HepG2 (cell line): ENCODE data around the gene ANXA6. TPM values are rescaled to one million over a fixed set of nuclear protein-coding genes. Genes with fewer than 3 reads are reported as not detected.

Source experiments
- ATAC-seq: fragments of 200-7000 bp; cut with Tn5 transposase; 3 replicates; pipeline ENCODE4 v1.9.1; 2020; ENCODE audit warnings: mild to moderate bottlenecking, moderate library complexity
- BruUV-seq: library from RNA; stranded (reverse); fragments of 400-500 nt; replicated peaks from 2 replicates; lab custom pipeline; 2021; lab: Mats Ljungman, UMichigan
- CTCF ChIA-PET: fragments of 300-600 bp; formaldehyde crosslinking; extraction: SDS; loops from one replicate; lab custom pipeline; 2021; ENCODE audit warnings: low total read pairs, inconsistent platforms, low intra/inter-chr PET ratio; lab: Yijun Ruan, JAX
- POLR2A ChIA-PET: fragments of 350-600 bp; sonication (Branson Sonifier 250); formaldehyde crosslinking; loops from one replicate; lab custom pipeline; 2020; ENCODE audit warnings: antibody characterized with exemption, inconsistent platforms; lab: Yijun Ruan, JAX
- DNase-seq: peaks from one replicate; pipeline ENCODE4 v3.0.0-alpha.2; 2015; ENCODE audit warnings: low spot score
- FAIRE-seq: peaks from 3 replicates; lab custom pipeline; 2011; peaks lifted over from hg19 to GRCh38; lab: Jason Lieb, UNC
- H2AFZ ChIP-seq: one replicate; pipeline ENCODE4 v1.6.1; 2011; ENCODE audit warnings: low read length, inconsistent platforms
- H3K27ac ChIP-seq: fragments of 300-600 bp; 3 replicates; pipeline ENCODE4 v1.8.0; 2011; ENCODE audit warnings: mixed run types, mild to moderate bottlenecking, mixed read lengths, low read length, inconsistent platforms; ENCODE audit not compliant: insufficient read depth; ENCODE audit errors: extremely low read length
- H3K27me3 ChIP-seq, 2 experiments: fragments of 200-600 bp in 1 of 2; 2 replicates in 1 of 2; 3 replicates in 1 of 2; pipeline versions ENCODE4 v1.6.0 to v1.8.0; 2011; ENCODE audit warnings: low read length in 2 of 2, mild to moderate bottlenecking in 2 of 2, moderate library complexity in 2 of 2, inconsistent platforms in 1 of 2; ENCODE audit not compliant: insufficient read depth in 2 of 2, control insufficient read depth in 1 of 2
- H3K36me3 ChIP-seq, 2 experiments: fragments of 200-600 bp in 1 of 2; replicated peaks in 1 of 2; 2 replicates in 1 of 2; 3 replicates in 1 of 2; pipeline versions ENCODE4 v1.5.1 to v1.8.0; 2011; ENCODE audit warnings: low read length in 2 of 2, inconsistent platforms in 1 of 2; ENCODE audit not compliant: insufficient read depth in 2 of 2, control insufficient read depth in 1 of 2
- H3K4me1 ChIP-seq: 2 replicates; pipeline ENCODE4 v1.5.1; 2012; ENCODE audit warnings: low read length, inconsistent platforms; ENCODE audit not compliant: insufficient read depth
- H3K4me2 ChIP-seq: 2 replicates; pipeline ENCODE4 v1.6.0; 2011; ENCODE audit warnings: low read depth, low read length, inconsistent platforms
- H3K4me3 ChIP-seq, 3 experiments: fragments of 200-600 bp in 1 of 3; sonication (generic), shearing (Covaris generic) in 1 of 3; replicated peaks in 1 of 3; 2 replicates each; pipeline ENCODE4 v1.5.1; 2011 to 2016; ENCODE audit warnings: low read length in 3 of 3, inconsistent platforms in 2 of 3, low read depth in 2 of 3, mild to moderate bottlenecking in 2 of 3, control low read depth in 1 of 3, mixed read lengths in 1 of 3; ENCODE audit not compliant: insufficient read depth in 1 of 3
- H3K79me2 ChIP-seq: one replicate; pipeline ENCODE4 v1.6.1; 2011; ENCODE audit warnings: low read length, inconsistent platforms; ENCODE audit not compliant: insufficient read depth
- H3K9ac ChIP-seq: 2 replicates; pipeline ENCODE4 v1.6.0; 2011; ENCODE audit warnings: mild to moderate bottlenecking, low read depth, low read length, inconsistent platforms; ENCODE audit not compliant: insufficient read depth
- H3K9me3 ChIP-seq: 2 replicates; pipeline ENCODE4 v1.5.1; 2012; ENCODE audit warnings: mild to moderate bottlenecking, low read length
- H4K20me1 ChIP-seq: 2 replicates; pipeline ENCODE4 v1.6.0; 2011; ENCODE audit warnings: inconsistent platforms, mild to moderate bottlenecking, low read length, moderate library complexity; ENCODE audit not compliant: insufficient read depth
- CAMTA2 ChIP-seq: sonication (generic); formaldehyde crosslinking; IDR thresholded peaks from 2 replicates; pipeline ENCODE4 v1.4.0; 2020; ENCODE audit warnings: mild to moderate bottlenecking, missing genetic modification reagents, borderline replicate concordance
- CCDC6 ChIP-seq: sonication (generic); formaldehyde crosslinking; IDR thresholded peaks from 2 replicates; pipeline ENCODE4 v1.8.1; 2022; ENCODE audit warnings: mild to moderate bottlenecking, missing genetic modification reagents, moderate library complexity
- KDM1A ChIP-seq: IDR thresholded peaks from 2 replicates; pipeline ENCODE4 v1.6.1; 2016; ENCODE audit warnings: missing compliant biosample characterization
- PHF21A ChIP-seq: sonication (generic); formaldehyde crosslinking; IDR thresholded peaks from 2 replicates; pipeline ENCODE4 v1.5.0; 2020; ENCODE audit warnings: mild to moderate bottlenecking, missing genetic modification reagents
- SRY ChIP-seq: sonication (generic); formaldehyde crosslinking; IDR thresholded peaks from 2 replicates; pipeline ENCODE4 v1.8.0; 2022; ENCODE audit warnings: mild to moderate bottlenecking, missing genetic modification reagents
- TP53 ChIP-seq: sonication (generic); formaldehyde crosslinking; conservative IDR thresholded peaks from 2 replicates; pipeline ENCODE4 v1.4.0; 2020; ENCODE audit warnings: missing genetic modification reagents
- ZFP1 ChIP-seq: IDR thresholded peaks from 2 replicates; pipeline ENCODE4 v1.6.1; 2016
- ZKSCAN5 ChIP-seq: sonication (generic); formaldehyde crosslinking; IDR thresholded peaks from 2 replicates; pipeline ENCODE4 v1.5.1; 2020; ENCODE audit warnings: mild to moderate bottlenecking, missing genetic modification reagents
- ZNF274 ChIP-seq: sonication (generic); formaldehyde crosslinking; IDR thresholded peaks from 2 replicates; pipeline ENCODE4 v1.5.1; 2020; ENCODE audit warnings: mild to moderate bottlenecking, missing genetic modification reagents
- ZNF563 ChIP-seq: sonication (generic); formaldehyde crosslinking; IDR thresholded peaks from 2 replicates; pipeline ENCODE4 v1.8.0; 2022; ENCODE audit warnings: mild to moderate bottlenecking, moderate library complexity, missing genetic modification reagents
- ZNF776 ChIP-seq: sonication (generic); formaldehyde crosslinking; IDR thresholded peaks from 2 replicates; pipeline ENCODE4 v1.4.0; 2020; ENCODE audit warnings: mild to moderate bottlenecking, missing genetic modification reagents
- WGBS: methylation state at CpG from one replicate; pipeline ENCODE4 v1.1.6; 2017; ENCODE audit warnings: low lambda C conversion rate; 5-methylcytosine and 5-hydroxymethylcytosine counted together
- in situ Hi-C: cut with HindIII; loops from 2 replicates; pipeline ENCODE4 v1.10.0; 2017; ENCODE audit warnings: low pct_unique_long_range_greater_than_20kb; ENCODE audit not compliant: extremely low pct_ligation_motif_present
- intact Hi-C: fragments of 100-400 bp; cut with micrococcal nuclease; formaldehyde crosslinking; loops from one replicate; pipeline ENCODE4 v1.10.0; 2022; ENCODE audit not compliant: unreplicated experiment
- polyA plus RNA-seq, 8 experiments: library from polyadenylated mRNA; depleted of rRNA in 3 of 8; stranded (reverse) in 7 of 8; unstranded in 1 of 8; fragments of >200 nt; fragmentation: Illumina TruSeq in 4 of 8; extraction: Trizol in 4 of 8; gene quantifications; 2 replicates each; pipeline versions ENCODE4 v1.2.1 to v1.2.3, GENCODE V29; 2011 to 2016; ENCODE audit warnings: low read depth in 4 of 8, missing spikeins in 1 of 8, mixed read lengths in 1 of 8; ENCODE audit not compliant: insufficient read depth in 1 of 8
- total RNA-seq, 5 experiments: library from RNA; depleted of rRNA; stranded (reverse); fragments of >200 nt; fragmentation: Illumina TruSeq; extraction: Trizol; gene quantifications; 2 replicates each; pipeline ENCODE4 v1.2.3, GENCODE V29; 2016; ENCODE audit warnings: low read depth in 1 of 5
- TF ChIP-seq, protein P1 (sequence below): sonication (generic); formaldehyde crosslinking; IDR thresholded peaks from 2 replicates; pipeline ENCODE4 v1.8.0; 2022; ENCODE audit warnings: missing genetic modification reagents, low read depth, mild to moderate bottlenecking, borderline replicate concordance
- TF ChIP-seq, protein P2 (sequence below): IDR thresholded peaks from 2 replicates; pipeline ENCODE4 v1.6.1; 2016; ENCODE audit warnings: low read depth, control low read depth
- TF ChIP-seq, protein P3 (sequence below): sonication (generic); formaldehyde crosslinking; IDR thresholded peaks from 2 replicates; pipeline ENCODE4 v1.8.1; 2023; ENCODE audit warnings: mild to moderate bottlenecking, missing genetic modification reagents, borderline replicate concordance
- TF ChIP-seq, protein P4 (sequence below): sonication (generic); formaldehyde crosslinking; IDR thresholded peaks from 2 replicates; pipeline ENCODE4 v1.8.0; 2022; ENCODE audit warnings: mild to moderate bottlenecking, missing genetic modification reagents, borderline replicate concordance

ANXA6 gene
- total and polyA plus RNA-seq, 2 of the 13 experiments (the other 11 are each of a cell fraction or from before 2014, with no cell fraction given), result 103 to 125 TPM

DNA sequence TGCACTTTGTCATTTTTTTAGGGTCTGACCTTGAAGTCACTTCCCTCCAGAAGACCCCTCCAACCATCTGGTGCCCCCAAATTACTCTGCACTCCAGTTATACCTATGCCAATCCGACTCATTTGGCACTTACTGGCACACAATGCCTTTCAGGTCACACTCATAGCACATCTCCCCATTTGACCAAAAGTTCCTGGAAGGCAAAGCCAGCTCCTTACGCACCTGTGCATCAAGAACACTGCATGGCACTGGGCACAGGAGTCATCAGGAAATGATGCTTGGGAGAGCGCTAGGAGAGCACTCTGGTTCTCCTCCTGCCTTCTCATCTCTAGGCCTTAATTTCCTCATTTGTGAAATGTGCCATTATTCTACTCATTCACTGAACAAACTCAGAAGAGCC is 79.6 kb downstream of the ANXA6 start:
- H3K9ac ChIP-seq, result no peak overlapping the region
- no peak for FAIRE-seq
- H3K79me2 ChIP-seq, result peaks cover 79% of the 10 kb centered on the region
- TF ChIP-seq PHF21A (no peak), TP53 (CRISPR knock-in tag) (no peak), CCDC6 (CRISPR knock-in tag) (no peak), CAMTA2 (no peak), ZNF776 (no peak), ZNF274 (CRISPR knock-in tag) (no peak), ZNF563 (CRISPR knock-in tag) (no peak), KDM1A (no peak), ZKSCAN5 (CRISPR knock-in tag) (no peak), ZFP1 (no peak), SRY (no peak)
- TF ChIP-seq, protein P1, sequence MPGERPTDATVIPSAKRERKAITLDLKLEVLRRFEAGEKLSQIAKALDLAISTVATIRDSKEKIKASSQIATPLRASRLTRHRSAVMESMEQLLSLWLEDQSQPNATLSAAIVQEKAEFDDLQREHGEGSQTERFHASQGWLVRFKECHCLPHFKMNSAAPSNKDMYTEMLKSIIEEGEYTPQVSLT (CRISPR knock-in tag), result no peak
- TF ChIP-seq, protein P2, sequence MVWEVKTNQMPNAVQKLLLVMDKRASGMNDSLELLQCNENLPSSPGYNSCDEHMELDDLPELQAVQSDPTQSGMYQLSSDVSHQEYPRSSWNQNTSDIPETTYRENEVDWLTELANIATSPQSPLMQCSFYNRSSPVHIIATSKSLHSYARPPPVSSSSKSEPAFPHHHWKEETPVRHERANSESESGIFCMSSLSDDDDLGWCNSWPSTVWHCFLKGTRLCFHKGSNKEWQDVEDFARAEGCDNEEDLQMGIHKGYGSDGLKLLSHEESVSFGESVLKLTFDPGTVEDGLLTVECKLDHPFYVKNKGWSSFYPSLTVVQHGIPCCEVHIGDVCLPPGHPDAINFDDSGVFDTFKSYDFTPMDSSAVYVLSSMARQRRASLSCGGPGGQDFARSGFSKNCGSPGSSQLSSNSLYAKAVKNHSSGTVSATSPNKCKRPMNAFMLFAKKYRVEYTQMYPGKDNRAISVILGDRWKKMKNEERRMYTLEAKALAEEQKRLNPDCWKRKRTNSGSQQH (CRISPR knock-in tag), result no peak
- TF ChIP-seq, protein P3, sequence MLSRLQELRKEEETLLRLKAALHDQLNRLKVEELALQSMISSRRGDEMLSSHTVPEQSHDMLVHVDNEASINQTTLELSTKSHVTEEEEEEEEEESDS (CRISPR knock-in tag), result no peak
- TF ChIP-seq, protein P4, sequence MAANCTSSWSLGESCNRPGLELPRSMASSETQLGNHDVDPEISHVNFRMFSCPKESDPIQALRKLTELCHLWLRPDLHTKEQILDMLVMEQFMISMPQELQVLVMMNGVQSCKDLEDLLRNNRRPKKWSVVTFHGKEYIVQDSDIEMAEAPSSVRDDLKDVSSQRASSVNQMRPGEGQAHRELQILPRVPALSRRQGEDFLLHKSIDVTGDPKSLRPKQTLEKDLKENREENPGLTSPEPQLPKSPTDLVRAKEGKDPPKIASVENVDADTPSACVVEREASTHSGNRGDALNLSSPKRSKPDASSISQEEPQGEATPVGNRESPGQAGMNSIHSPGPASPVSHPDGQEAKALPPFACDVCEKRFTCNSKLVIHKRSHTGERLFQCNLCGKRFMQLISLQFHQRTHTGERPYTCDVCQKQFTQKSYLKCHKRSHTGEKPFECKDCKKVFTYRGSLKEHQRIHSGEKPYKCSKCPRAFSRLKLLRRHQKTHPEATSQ (CRISPR knock-in tag), result no peak
- ChIA-PET POLR2A (no interaction called here), CTCF (no interaction called here)
- no peaks in the 10 kb centered on the region for H3K9me3 ChIP-seq
- WGBS, result 91% methylated on average over 3 of the region's 3 CpGs
- no peak for DNase-seq
- H3K36me3 ChIP-seq, result peaks cover 1 to 12% of the 10 kb centered on the region in 2 experiments; a peak in 3 of 5 replicates
- peak overlapping the region; percentile 16; the same call in 1 of the 2 replicates for H3K4me2 ChIP-seq
- H3K27me3 ChIP-seq, result no peaks in the 10 kb centered on the region; a peak in 1 of 5 replicates
- peaks cover 62% of the 10 kb centered on the region for H3K4me1 ChIP-seq
- H2AFZ ChIP-seq, result no peak overlapping the region
- ATAC-seq, result no peak
- no peak overlapping the region for H3K4me3 ChIP-seq
- intact Hi-C loops (no loop called here), in situ Hi-C loops (no loop called here)
- no peak overlapping the region for H3K27ac ChIP-seq
- BruUV-seq, result no TSS peak
- H4K20me1 ChIP-seq, result peaks cover 36% of the 10 kb centered on the region
